H9 (cell line): ENCODE data around the gene FAM177A1. TPM values are rescaled to one million over a fixed set of nuclear protein-coding genes. Genes with fewer than 3 reads are reported as not detected.

ENCODE experiments used
- DNase-seq: peaks from one replicate; pipeline ENCODE4 v3.0.0-alpha.2; 2017
- H2AFZ ChIP-seq: one replicate; pipeline ENCODE4 v1.6.1; 2013; ENCODE audit warnings: mild to moderate bottlenecking, low read length, control low read depth, moderate library complexity
- H2AK5ac ChIP-seq: 2 replicates; pipeline ENCODE4 v1.6.1; 2013; ENCODE audit warnings: low read length, control low read depth, mixed read lengths; ENCODE audit not compliant: insufficient read length
- H2BK120ac ChIP-seq: one replicate; pipeline ENCODE4 v1.6.1; 2013; ENCODE audit warnings: low read depth, mild to moderate bottlenecking, low read length, control low read depth, inconsistent platforms; ENCODE audit not compliant: poor library complexity, severe bottlenecking
- H2BK12ac ChIP-seq: 2 replicates; pipeline ENCODE4 v1.6.1; 2013; ENCODE audit warnings: low read length, control low read depth, mixed read lengths, low read depth; ENCODE audit not compliant: insufficient read length
- H2BK15ac ChIP-seq: 2 replicates; pipeline ENCODE4 v1.6.1; 2013; ENCODE audit warnings: low read depth, low read length, control low read depth
- H2BK20ac ChIP-seq: one replicate; pipeline ENCODE4 v1.6.1; 2013; ENCODE audit warnings: low read depth, mild to moderate bottlenecking, low read length, control low read depth, inconsistent platforms; ENCODE audit not compliant: poor library complexity, severe bottlenecking
- H2BK5ac ChIP-seq: 2 replicates; pipeline ENCODE4 v1.6.1; 2013; ENCODE audit warnings: low read length, control low read depth, mixed read lengths; ENCODE audit not compliant: insufficient read length
- H3K14ac ChIP-seq: 2 replicates; pipeline ENCODE4 v1.6.1; 2013; ENCODE audit warnings: low read length, control low read depth; ENCODE audit not compliant: insufficient read depth
- H3K18ac ChIP-seq: 2 replicates; pipeline ENCODE4 v1.6.1; 2013; ENCODE audit warnings: low read depth, mild to moderate bottlenecking, mixed read lengths, low read length, control low read depth; ENCODE audit not compliant: insufficient read length
- H3K23ac ChIP-seq: 2 replicates; pipeline ENCODE4 v1.6.1; 2013; ENCODE audit warnings: low read length, control low read depth, mixed read lengths, low read depth; ENCODE audit not compliant: insufficient read length
- H3K23me2 ChIP-seq: 2 replicates; pipeline ENCODE4 v1.6.1; 2013; ENCODE audit warnings: low read depth, mild to moderate bottlenecking, mixed read lengths, low read length, control low read depth; ENCODE audit not compliant: insufficient read length, poor library complexity, severe bottlenecking
- H3K27ac ChIP-seq: 2 replicates; pipeline ENCODE4 v1.5.1; 2013; ENCODE audit warnings: low read length, control low read depth, mixed read lengths, low read depth; ENCODE audit not compliant: insufficient read length
- H3K27me3 ChIP-seq: 2 replicates; pipeline ENCODE4 v1.6.1; 2013; ENCODE audit warnings: low read length, control low read depth, inconsistent platforms; ENCODE audit not compliant: insufficient read depth
- H3K4ac ChIP-seq: 2 replicates; pipeline ENCODE4 v1.6.1; 2013; ENCODE audit warnings: low read depth, mild to moderate bottlenecking, control low read depth, inconsistent platforms, low read length, moderate library complexity
- H3K4me1 ChIP-seq: 2 replicates; pipeline ENCODE4 v1.6.1; 2013; ENCODE audit warnings: low read length, control low read depth, inconsistent platforms; ENCODE audit not compliant: insufficient read depth
- H3K4me2 ChIP-seq: 2 replicates; pipeline ENCODE4 v1.6.1; 2013; ENCODE audit warnings: low read length, control low read depth, mixed read lengths; ENCODE audit not compliant: insufficient read length, insufficient read depth
- H3K56ac ChIP-seq: 2 replicates; pipeline ENCODE4 v1.6.1; 2013; ENCODE audit warnings: low read depth, mild to moderate bottlenecking, mixed read lengths, low read length, control low read depth; ENCODE audit not compliant: insufficient read length
- H3K79me1 ChIP-seq: 2 replicates; pipeline ENCODE4 v1.6.1; 2013; ENCODE audit warnings: low read depth, mild to moderate bottlenecking, moderate library complexity, low read length, control low read depth, inconsistent platforms; ENCODE audit not compliant: insufficient read depth, poor library complexity, severe bottlenecking
- H3K79me2 ChIP-seq: 2 replicates; pipeline ENCODE4 v1.6.1; 2013; ENCODE audit warnings: low read length, control low read depth, inconsistent platforms; ENCODE audit not compliant: insufficient read depth
- H3K9ac ChIP-seq: 2 replicates; pipeline ENCODE4 v1.6.1; 2013; ENCODE audit warnings: low read length, control low read depth, mixed read lengths; ENCODE audit not compliant: insufficient read length; ENCODE audit errors: extremely low read depth
- H3K9me3 ChIP-seq: one replicate; pipeline ENCODE4 v1.6.1; 2013; ENCODE audit warnings: low read depth, low read length, inconsistent platforms; ENCODE audit not compliant: control insufficient read depth
- H3T11ph ChIP-seq: one replicate; pipeline ENCODE4 v1.6.1; 2013; ENCODE audit warnings: mild to moderate bottlenecking, low read length, control low read depth, inconsistent platforms
- H4K20me1 ChIP-seq: one replicate; pipeline ENCODE4 v1.6.1; 2013; ENCODE audit not compliant: control insufficient read depth, insufficient read length, insufficient read depth
- H4K5ac ChIP-seq: 2 replicates; pipeline ENCODE4 v1.6.1; 2013; ENCODE audit warnings: low read depth, mild to moderate bottlenecking, mixed read lengths, low read length, control low read depth; ENCODE audit not compliant: insufficient read length
- H4K8ac ChIP-seq: replicated peaks from 2 replicates; pipeline ENCODE4 v1.6.1; 2013; ENCODE audit warnings: low read length, control low read depth, mixed read lengths, low read depth; ENCODE audit not compliant: insufficient read length
- H4K91ac ChIP-seq: 2 replicates; pipeline ENCODE4 v1.6.1; 2013; ENCODE audit warnings: low read depth, mild to moderate bottlenecking, moderate library complexity, mixed read lengths, low read length, control low read depth; ENCODE audit not compliant: insufficient read length
- H3K27ac Mint-ChIP-seq, 3 experiments: 2 replicates in 2 of 3; 3 replicates in 1 of 3; pipeline ENCODE4 v1.8.0; 2020 to 2021; ENCODE audit warnings: mixed read lengths in 3 of 3, mild to moderate bottlenecking in 1 of 3, moderate library complexity in 1 of 3
- H3K27me3 Mint-ChIP-seq: 2 replicates; pipeline ENCODE4 v1.8.0; 2021; ENCODE audit warnings: low read depth, mild to moderate bottlenecking, moderate library complexity, mixed read lengths
- H3K36me3 Mint-ChIP-seq, 3 experiments: 2 replicates in 2 of 3; 3 replicates in 1 of 3; pipeline ENCODE4 v1.8.0; 2020 to 2021; ENCODE audit warnings: low read depth in 3 of 3, mixed read lengths in 3 of 3; ENCODE audit not compliant: insufficient read depth in 1 of 3
- H3K4me1 Mint-ChIP-seq, 2 experiments: 2 replicates each; pipeline ENCODE4 v1.8.0; 2020; ENCODE audit warnings: mixed read lengths in 2 of 2
- H3K4me3 Mint-ChIP-seq, 2 experiments: 2 replicates in 1 of 2; 3 replicates in 1 of 2; pipeline ENCODE4 v1.8.0; 2020 to 2021; ENCODE audit warnings: mild to moderate bottlenecking in 2 of 2, mixed read lengths in 2 of 2, moderate library complexity in 1 of 2
- H3K9me3 Mint-ChIP-seq, 2 experiments: 2 replicates in 1 of 2; 3 replicates in 1 of 2; pipeline ENCODE4 v1.8.0; 2020; ENCODE audit warnings: mild to moderate bottlenecking in 2 of 2, mixed read lengths in 2 of 2, moderate library complexity in 1 of 2
- CTCF ChIP-seq: fragments of 200-600 bp; sonication (generic); conservative IDR thresholded peaks from 3 replicates; pipeline ENCODE4 v1.8.0; 2021; ENCODE audit warnings: antibody characterized with exemption, mild to moderate bottlenecking
- WGBS: extraction: QIAGEN DNeasy Blood & Tissue Kit; methylation state at CpG from one replicate; pipeline ENCODE4 v1.1.7; 2013; ENCODE audit warnings: missing lambda C conversion rate, low lambda C conversion rate, mixed read lengths; ENCODE audit not compliant: insufficient read length; ENCODE audit errors: extremely low coverage; 5-methylcytosine and 5-hydroxymethylcytosine counted together
- total RNA-seq: library from RNA; stranded (reverse); gene quantifications from 2 replicates; pipeline ENCODE4 v1.2.1, GENCODE V29; 2021

Gene FAM177A1
- total RNA-seq, 1 experiment from 2014 or later: 43.1 TPM

GRCh38 chr14:35028435-35028834 is 17.6 kb upstream of the FAM177A1 start:
- Mint-ChIP-seq H3K36me3 (peaks cover 18 to 68% (median 60%) of the 10 kb centered on the region in 3 experiments), H3K27me3 (no peaks in the 10 kb centered on the region), H3K27ac (no peak overlapping the region), H3K4me3 (no peak overlapping the region), H3K4me1 (no peaks in the 10 kb centered on the region), H3K9me3 (peaks cover 2 to 5% of the 10 kb centered on the region in 2 experiments; a peak in 4 of 5 replicates)
- H2BK5ac ChIP-seq: no peak overlapping the region
- no peak for DNase-seq
- H3T11ph ChIP-seq: no peak overlapping the region
- H2AFZ ChIP-seq: no peak overlapping the region
- no peak overlapping the region for H3K56ac ChIP-seq
- no peaks in the 10 kb centered on the region for H3K4me1 ChIP-seq
- H4K91ac ChIP-seq: no peak overlapping the region
- H3K9me3 ChIP-seq: no peaks in the 10 kb centered on the region
- H3K27ac ChIP-seq: no peak overlapping the region
- no peaks in the 10 kb centered on the region for H4K20me1 ChIP-seq
- TF ChIP-seq CTCF: no peak
- H4K5ac ChIP-seq: no peak overlapping the region
- no peak overlapping the region for H3K9ac ChIP-seq
- no peak overlapping the region for H2BK20ac ChIP-seq
- no peak overlapping the region for H3K4me2 ChIP-seq
- H2AK5ac ChIP-seq: no peak overlapping the region
- H2BK15ac ChIP-seq: no peak overlapping the region
- no CpG with 5 or more reads among the region's 2 CpGs for WGBS
- no peak overlapping the region for H3K23ac ChIP-seq
- H4K8ac ChIP-seq: no peak overlapping the region
- H3K18ac ChIP-seq: no peak overlapping the region
- no peaks in the 10 kb centered on the region for H3K79me1 ChIP-seq
- no peak overlapping the region for H3K14ac ChIP-seq
- H2BK120ac ChIP-seq: no peak overlapping the region
- no peak overlapping the region for H3K4ac ChIP-seq
- no peaks in the 10 kb centered on the region for H3K79me2 ChIP-seq
- no peaks in the 10 kb centered on the region for H3K27me3 ChIP-seq
- no peak overlapping the region for H2BK12ac ChIP-seq
- H3K23me2 ChIP-seq: no peaks in the 10 kb centered on the region
